GM19193 (cell line): ENCODE results near the gene ARL6IP1.
A peak's percentile ranks its signal among the peaks of the same experiment; 100 is the strongest.

ENCODE experiments used
- POLR2A ChIP-seq: IDR thresholded peaks from 4 replicates; pipeline ENCODE4 v1.6.1; 2011; ENCODE audit not compliant: insufficient read depth, insufficient read length; ENCODE audit errors: extremely low read depth

Gene ARL6IP1

GRCh38 chr16:18805257-18805773, 4.0 kb upstream of the ARL6IP1 start:
- no peak for TF ChIP-seq POLR2A

- TF ChIP-seq POLR2A = no peak
Observed at GRCh38 chr16:18804540-18804939, 3.2 kb upstream of the ARL6IP1 start.

GRCh38 chr16:18803569-18804462, 2.5 kb upstream of the ARL6IP1 start:
- TF ChIP-seq POLR2A = no peak

DNA sequence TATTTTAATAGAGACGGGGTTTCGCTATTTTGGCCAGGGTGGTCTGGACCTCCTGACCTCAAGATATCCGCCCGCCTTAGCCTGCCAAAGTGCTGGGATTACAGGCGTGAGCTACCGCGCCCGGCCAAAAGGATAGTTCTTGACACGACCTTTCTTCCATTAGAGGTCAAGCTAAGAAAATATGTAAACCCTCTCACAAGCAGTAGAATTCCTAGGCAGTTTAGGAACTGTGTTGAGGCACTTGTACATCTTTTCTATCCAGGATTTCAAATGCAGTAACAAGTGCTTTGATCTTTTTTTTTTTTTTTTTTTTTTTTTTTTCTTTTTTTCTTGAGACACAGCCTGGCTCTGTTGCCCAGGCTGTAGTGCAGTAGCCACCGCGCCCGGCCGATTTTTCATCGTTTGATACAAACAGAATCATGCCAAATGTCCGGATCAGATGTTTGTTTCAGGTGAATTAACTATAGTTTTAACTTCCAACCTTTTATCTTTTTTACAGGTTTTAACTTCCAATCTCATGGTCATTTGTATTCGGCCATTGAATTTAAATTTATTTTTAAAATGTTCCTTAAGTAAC, 1.5 kb upstream of the ARL6IP1 start:
- no peak for TF ChIP-seq POLR2A

DNA sequence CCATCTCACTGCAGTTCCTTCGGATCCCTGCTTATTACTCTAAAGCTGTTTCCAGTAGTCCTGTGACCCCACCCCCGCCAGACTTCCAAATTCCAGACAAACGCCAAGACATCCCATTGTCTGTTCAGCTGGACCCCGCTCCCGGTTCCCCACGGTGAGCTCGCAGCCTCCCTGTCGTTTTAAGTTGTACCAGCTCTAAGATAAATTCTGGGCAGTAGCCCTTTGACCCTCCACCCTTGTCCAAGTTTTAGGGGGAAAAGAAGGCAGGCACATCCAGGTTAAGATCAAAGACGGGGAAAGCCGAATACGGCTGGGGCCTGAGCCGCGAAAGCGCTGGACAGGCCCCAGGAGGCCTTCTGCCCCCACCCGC, 589 bp downstream of the ARL6IP1 start:
- TF ChIP-seq POLR2A = no peak

- no peak for TF ChIP-seq POLR2A
Observed at GRCh38 chr16:18800293-18800692, 1.1 kb downstream of the ARL6IP1 start.

DNA sequence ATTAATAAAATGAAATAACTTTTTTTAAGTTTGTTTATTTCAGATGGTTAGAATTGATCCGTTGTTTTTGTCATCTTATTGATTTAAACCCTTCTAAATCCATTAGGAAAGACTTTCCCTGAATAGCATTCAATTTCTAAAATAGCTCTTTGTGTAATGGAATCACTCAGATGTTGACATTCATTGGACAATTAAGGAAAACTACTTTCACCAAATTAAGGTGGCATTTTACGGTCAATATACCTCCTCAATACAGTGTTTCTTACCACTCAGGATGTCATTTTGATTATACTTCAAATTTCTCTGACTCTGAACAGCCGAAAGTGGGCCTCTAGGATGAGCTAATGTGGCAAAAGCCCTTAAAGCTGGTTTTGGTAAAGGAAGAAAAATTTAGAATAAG, 1.8 kb downstream of the ARL6IP1 start:
- TF ChIP-seq POLR2A = no peak

- TF ChIP-seq POLR2A = no peak
Observed at GRCh38 chr16:18797746-18798145, 3.6 kb downstream of the ARL6IP1 start.

DNA sequence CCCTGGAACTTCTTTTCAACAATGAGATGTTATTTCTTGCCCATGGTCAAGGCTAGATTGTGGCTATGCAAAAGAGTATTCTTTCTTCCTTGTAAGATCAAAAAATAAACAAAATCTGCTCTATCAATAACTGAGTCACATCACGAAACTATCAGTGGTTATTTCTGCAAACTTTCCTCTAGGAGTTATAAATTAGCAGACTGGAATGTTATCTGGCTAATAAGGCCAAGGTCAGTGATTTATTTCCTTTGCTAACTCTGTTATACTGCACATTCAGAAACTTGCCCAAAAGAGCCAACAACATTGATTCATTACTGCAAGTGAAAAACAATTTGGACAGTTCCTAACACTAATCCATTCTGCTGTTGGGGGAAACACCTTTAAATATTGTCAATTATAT, 5.0 kb downstream of the ARL6IP1 start:
- TF ChIP-seq POLR2A = no peak

DNA sequence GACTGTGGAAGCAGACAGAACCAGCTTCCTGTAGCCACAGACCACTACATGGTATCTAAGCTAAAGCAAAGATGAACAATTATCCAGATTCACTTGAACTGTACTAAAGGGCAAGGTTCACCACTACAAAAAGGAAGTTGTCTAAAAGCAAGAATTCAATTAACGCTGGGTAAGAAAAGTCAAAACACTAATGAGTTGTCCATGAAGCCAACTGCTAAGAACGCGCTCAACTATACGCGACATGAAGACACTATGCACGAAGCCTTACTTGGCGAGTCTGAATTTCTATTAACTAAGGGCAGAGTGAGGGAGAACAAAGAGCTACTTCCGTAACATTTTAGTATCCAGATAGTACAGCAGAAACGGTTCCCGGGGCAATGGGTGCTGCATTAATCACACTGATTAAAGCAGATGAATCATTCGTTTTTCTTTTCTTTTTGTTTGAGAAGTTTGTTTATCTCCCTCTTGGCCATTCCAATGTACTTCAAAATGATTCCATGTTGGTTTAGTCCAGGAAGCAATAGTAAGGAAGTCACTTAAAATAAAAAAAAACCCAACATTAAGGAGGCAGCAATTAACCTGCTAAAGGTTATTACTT, 8.4 kb downstream of the ARL6IP1 start:
- TF ChIP-seq POLR2A = no peak

DNA sequence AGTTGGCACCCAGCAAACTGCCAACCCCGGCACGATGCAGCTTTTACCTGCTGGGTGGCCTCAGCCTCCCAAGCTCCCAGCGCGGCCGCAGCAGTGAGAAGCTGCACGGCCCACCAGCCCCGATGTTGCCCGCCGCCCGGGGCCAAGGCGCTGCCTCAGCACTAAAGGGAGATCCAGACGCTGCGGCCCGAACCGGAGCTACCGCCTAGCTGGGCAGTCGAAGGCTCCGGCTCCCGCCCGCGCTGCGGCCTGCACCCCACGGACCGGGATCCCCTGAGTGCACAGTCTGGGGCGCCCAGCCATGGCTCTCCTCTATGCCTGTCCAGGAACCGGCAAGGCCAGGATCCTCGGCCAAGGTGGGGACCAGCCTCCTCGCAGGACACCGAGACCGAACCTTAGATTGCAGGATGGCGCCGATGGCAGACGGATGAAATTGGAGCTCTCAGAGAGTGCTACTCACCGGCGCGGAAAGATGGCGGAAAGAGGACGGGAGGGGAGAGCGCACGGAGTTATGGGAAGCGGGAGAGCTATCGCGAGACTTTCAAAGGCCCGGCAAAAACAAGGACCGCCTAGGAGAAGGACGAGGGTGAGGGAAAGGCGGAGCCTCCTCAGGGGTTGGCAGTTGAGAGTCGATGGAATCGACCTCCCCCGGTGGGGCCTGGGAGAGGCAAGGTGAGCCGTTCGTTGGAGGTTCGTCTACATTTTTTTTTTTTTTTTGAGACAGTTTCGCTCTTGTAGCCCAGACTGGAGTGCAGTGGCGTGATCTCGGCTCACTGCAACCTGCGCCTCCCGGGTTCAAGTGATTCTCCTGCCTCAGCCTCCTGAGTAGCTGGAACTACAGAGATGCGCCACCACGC, 11.3 kb downstream of the ARL6IP1 start, which contains the start of gene RPS15A:
RPS15A (minus strand) TSS at position 485 of the 857 bp plus-strand sequence. CDS start 1,221 bp downstream, outside the sequence.
- TF ChIP-seq POLR2A = peak; percentile 96

DNA sequence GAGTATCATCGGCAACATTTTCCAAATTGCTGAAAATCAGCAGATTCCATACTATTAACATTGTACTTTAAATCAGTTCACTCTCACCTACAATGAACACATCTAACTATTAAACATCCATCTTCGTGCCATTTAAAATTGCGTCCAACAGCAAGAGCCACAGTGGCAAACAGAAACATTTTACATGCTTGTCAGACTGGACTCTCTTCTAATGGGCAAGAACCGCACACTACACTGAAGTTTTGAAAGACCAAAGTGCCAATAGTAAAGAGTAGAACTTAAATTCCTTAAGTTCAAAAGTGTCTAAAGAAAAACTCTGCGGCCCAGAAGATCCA, 11.9 kb downstream of the ARL6IP1 start:
- no peak for TF ChIP-seq POLR2A

- no peak for TF ChIP-seq POLR2A
Observed at GRCh38 chr16:18788828-18789514, 12.4 kb downstream of the ARL6IP1 start.
